ENCODE measurements around the gene CIT. TPM values are rescaled to one million over a fixed set of nuclear protein-coding genes. Genes with fewer than 3 reads are reported as not detected.
A peak's percentile ranks its signal among the peaks of the same experiment; 100 is the strongest.

The CIT gene
- total RNA-seq, 3 donors from 2014 or later (not counting 1 experiment from before 2014, with no cell fraction given), result 2.8 to 4.2 (median 3.6) TPM

- Mint-ChIP-seq H3K4me3 (no peak overlapping the region), H3K4me1 (no peaks in the 10 kb centered on the region), H3K9me3 (peaks cover 0 to 5% of the 10 kb centered on the region in 2 donors), H3K27me3 (ENCODE audit: low read depth in 2 of 2) (peaks cover 11 to 17% of the 10 kb centered on the region in 2 donors), H3K27ac (no peak overlapping the region), H3K36me3 (peaks cover 9% of the 10 kb centered on the region)
- intact Hi-C loops (cut with micrococcal nuclease), result no loop called here
- Histone ChIP-seq H3K27me3 (ENCODE audit: control insufficient read depth, insufficient read depth, low read length) (no peaks in the 10 kb centered on the region), H3K4me3 (ENCODE audit: low read length) (no peak overlapping the region), H3K9me3 (ENCODE audit: control insufficient read depth, insufficient read depth, low read length) (peaks cover 4% of the 10 kb centered on the region), H3K4me1 (ENCODE audit: control insufficient read depth, insufficient read depth, low read length) (no peaks in the 10 kb centered on the region), H3K36me3 (ENCODE audit: control insufficient read depth, insufficient read depth, low read length) (no peaks in the 10 kb centered on the region), H3K27ac (ENCODE audit: low read length) (no peak overlapping the region)
- DNase-seq, result no peak
- ATAC-seq, result no peak
- no peak for TF ChIP-seq CTCF (IDR thresholded peaks at IDR 0.05)
- WGBS (ENCODE audit: insufficient coverage), result 75% methylated on average over 3 of the region's 3 CpGs
Measured at GRCh38 chr12:119652665-119653064, 224.5 kb downstream of the CIT start.

GRCh38 chr12:119649202-119649808, 227.8 kb downstream of the CIT start:
- Histone ChIP-seq H3K9me3 (ENCODE audit: control insufficient read depth, insufficient read depth, low read length) (peaks cover 4% of the 10 kb centered on the region), H3K27ac (ENCODE audit: low read length) (no peak overlapping the region), H3K4me1 (ENCODE audit: control insufficient read depth, insufficient read depth, low read length) (no peaks in the 10 kb centered on the region), H3K4me3 (ENCODE audit: low read length) (no peak overlapping the region), H3K36me3 (ENCODE audit: control insufficient read depth, insufficient read depth, low read length) (no peaks in the 10 kb centered on the region), H3K27me3 (ENCODE audit: control insufficient read depth, insufficient read depth, low read length) (no peaks in the 10 kb centered on the region)
- H3K27ac Mint-ChIP-seq, result no peak overlapping the region
- H3K9me3 Mint-ChIP-seq, result peaks cover 0 to 5% of the 10 kb centered on the region in 2 donors
- peak; percentile 75 for TF ChIP-seq CTCF (IDR thresholded peaks at IDR 0.05)
- H3K36me3 Mint-ChIP-seq, result peaks cover 9% of the 10 kb centered on the region
- ATAC-seq, result no peak
- intact Hi-C loops (cut with micrococcal nuclease), result no loop called here
- H3K27me3 Mint-ChIP-seq (ENCODE audit: low read depth in 2 of 2), result peaks cover 14 to 26% of the 10 kb centered on the region in 2 donors
- H3K4me3 Mint-ChIP-seq, result no peak overlapping the region
- WGBS (ENCODE audit: insufficient coverage), result 81% methylated on average over 3 of the region's 4 CpGs
- H3K4me1 Mint-ChIP-seq, result no peaks in the 10 kb centered on the region
- DNase-seq, result peak in 1 of 2 donors; percentile 45

- H3K4me1 Mint-ChIP-seq, result no peaks in the 10 kb centered on the region
- TF ChIP-seq CTCF (IDR thresholded peaks at IDR 0.05), result no peak
- no peaks in the 10 kb centered on the region for H3K9me3 Mint-ChIP-seq
- no peaks in the 10 kb centered on the region for H3K36me3 Mint-ChIP-seq
- H3K4me3 Mint-ChIP-seq, result no peak overlapping the region
- Histone ChIP-seq H3K4me3 (ENCODE audit: low read length) (no peak overlapping the region), H3K36me3 (ENCODE audit: control insufficient read depth, insufficient read depth, low read length) (no peaks in the 10 kb centered on the region), H3K27me3 (ENCODE audit: control insufficient read depth, insufficient read depth, low read length) (no peaks in the 10 kb centered on the region), H3K9me3 (ENCODE audit: control insufficient read depth, insufficient read depth, low read length) (no peaks in the 10 kb centered on the region), H3K4me1 (ENCODE audit: control insufficient read depth, insufficient read depth, low read length) (no peaks in the 10 kb centered on the region), H3K27ac (ENCODE audit: low read length) (no peak overlapping the region)
- intact Hi-C loops (cut with micrococcal nuclease), result no loop called here
- ATAC-seq (no peak), DNase-seq (no peak)
- H3K27ac Mint-ChIP-seq, result no peak overlapping the region
- peaks cover 11 to 39% of the 10 kb centered on the region in 2 donors for H3K27me3 Mint-ChIP-seq (ENCODE audit: low read depth in 2 of 2)
- 80% methylated on average over 6 of the region's 7 CpGs for WGBS (ENCODE audit: insufficient coverage)
Measured at GRCh38 chr12:119645535-119646059, 231.5 kb downstream of the CIT start.

GRCh38 chr12:119644930-119645329, 232.2 kb downstream of the CIT start:
- Histone ChIP-seq H3K36me3 (ENCODE audit: control insufficient read depth, insufficient read depth, low read length) (no peaks in the 10 kb centered on the region), H3K27ac (ENCODE audit: low read length) (no peak overlapping the region), H3K27me3 (ENCODE audit: control insufficient read depth, insufficient read depth, low read length) (no peaks in the 10 kb centered on the region), H3K4me1 (ENCODE audit: control insufficient read depth, insufficient read depth, low read length) (no peaks in the 10 kb centered on the region), H3K9me3 (ENCODE audit: control insufficient read depth, insufficient read depth, low read length) (no peaks in the 10 kb centered on the region), H3K4me3 (ENCODE audit: low read length) (no peak overlapping the region)
- Mint-ChIP-seq H3K4me1 (no peaks in the 10 kb centered on the region), H3K27ac (no peak overlapping the region), H3K9me3 (no peaks in the 10 kb centered on the region), H3K36me3 (no peaks in the 10 kb centered on the region), H3K27me3 (ENCODE audit: low read depth in 2 of 2) (peaks cover 11 to 39% of the 10 kb centered on the region in 2 donors), H3K4me3 (no peak overlapping the region)
- TF ChIP-seq CTCF (IDR thresholded peaks at IDR 0.05), result no peak
- intact Hi-C loops (cut with micrococcal nuclease), result no loop called here
- 84% methylated on average over 3 of the region's 3 CpGs for WGBS (ENCODE audit: insufficient coverage)
- DNase-seq (no peak), ATAC-seq (no peak)

Measured in natural killer cell (primary cell).